ENCODE measurements around the gene GRM1. TPM values are rescaled to one million over a fixed set of nuclear protein-coding genes. Genes with fewer than 3 reads are reported as not detected.

Gene GRM1
- total and polyA plus RNA-seq, 2 of the 4 experiments (the other 2 are of a cell fraction) = not detected

DNA sequence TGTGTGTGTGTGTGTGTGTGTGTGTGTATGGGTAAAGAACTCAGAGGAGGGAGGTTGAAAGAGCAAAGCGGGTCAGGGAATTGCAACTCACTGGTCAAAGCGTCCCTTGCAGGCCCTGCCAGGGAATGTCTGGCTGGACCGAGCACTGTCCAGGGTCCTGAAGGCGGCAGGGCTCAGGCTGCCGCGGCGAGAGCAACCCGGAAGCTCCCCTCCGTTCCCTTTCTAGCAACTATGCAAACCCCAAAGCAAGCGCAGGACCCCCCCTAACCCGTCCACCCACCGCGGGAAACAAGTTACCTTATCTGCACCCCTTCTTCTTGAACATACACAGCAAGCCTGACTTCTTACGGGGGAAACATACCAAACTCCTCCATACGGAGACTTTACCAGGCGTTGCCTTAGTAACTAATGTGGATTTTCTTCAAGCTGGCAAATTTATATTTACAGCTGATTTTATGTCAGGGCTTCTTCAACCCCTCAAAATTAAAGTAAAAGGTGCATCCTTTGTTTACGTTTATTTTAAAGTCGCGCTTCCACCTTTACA, 538 bp upstream of the GRM1 start:
- BruUV-seq (replicated peaks) = no TSS peak
- dilution Hi-C loops (cut with HindIII; ENCODE audit: low sequenced_read_pairs, unreplicated experiment) = no loop called here
- H2BK5ac ChIP-seq (ENCODE audit: low read depth, low read length, poor library complexity, severe bottlenecking) = no peak overlapping the region
- intact Hi-C loops (cut with micrococcal nuclease) = no loop called here
- ChIA-PET POLR2A (ENCODE audit: unreplicated experiment) (no interaction called here), CTCF (no interaction called here)
- H2BK20ac ChIP-seq (ENCODE audit: low read depth, low read length) = no peak overlapping the region
- H3K9ac ChIP-seq (ENCODE audit: low read depth, low read length) = no peak overlapping the region
- H4K20me1 ChIP-seq (ENCODE audit: insufficient read depth, low read length) = no peaks in the 10 kb centered on the region
- H3K79me1 ChIP-seq (ENCODE audit: low read depth in 1 of 2, low read length in 2 of 2) = no peaks in the 10 kb centered on the region
- no peak overlapping the region for H3K18ac ChIP-seq (ENCODE audit: low read depth, low read length)
- TF ChIP-seq RFX5 (IDR thresholded peaks at IDR 0.05; ENCODE audit: low read depth, low read length) = no peak
- no peak for TF ChIP-seq FOS (IDR thresholded peaks at IDR 0.05; ENCODE audit: low read depth, low read length)
- TF ChIP-seq NFE2L2 (IDR thresholded peaks at IDR 0.05; ENCODE audit: low read depth, low read length) = no peak
- no peak for TF ChIP-seq RAD21 (IDR thresholded peaks at IDR 0.05; ENCODE audit: low read length)
- no peak for TF ChIP-seq RCOR1 (IDR thresholded peaks at IDR 0.05; ENCODE audit: insufficient replicate concordance, low read length)
- TF ChIP-seq, protein P1, sequence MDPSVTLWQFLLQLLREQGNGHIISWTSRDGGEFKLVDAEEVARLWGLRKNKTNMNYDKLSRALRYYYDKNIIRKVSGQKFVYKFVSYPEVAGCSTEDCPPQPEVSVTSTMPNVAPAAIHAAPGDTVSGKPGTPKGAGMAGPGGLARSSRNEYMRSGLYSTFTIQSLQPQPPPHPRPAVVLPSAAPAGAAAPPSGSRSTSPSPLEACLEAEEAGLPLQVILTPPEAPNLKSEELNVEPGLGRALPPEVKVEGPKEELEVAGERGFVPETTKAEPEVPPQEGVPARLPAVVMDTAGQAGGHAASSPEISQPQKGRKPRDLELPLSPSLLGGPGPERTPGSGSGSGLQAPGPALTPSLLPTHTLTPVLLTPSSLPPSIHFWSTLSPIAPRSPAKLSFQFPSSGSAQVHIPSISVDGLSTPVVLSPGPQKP (IDR thresholded peaks at IDR 0.05; ENCODE audit: borderline replicate concordance, low read depth, low read length) = no peak
- no peak for TF ChIP-seq BHLHE40 (IDR thresholded peaks at IDR 0.05; ENCODE audit: low read depth, low read length)
- no peak for TF ChIP-seq MAFK (IDR thresholded peaks at IDR 0.05; ENCODE audit: low read depth, low read length)
- no peak overlapping the region for H3K14ac ChIP-seq (replicated peaks; ENCODE audit: low read depth, low read length)
- WGBS, 2 experiments (ENCODE audit: extremely low coverage in 2 of 2, insufficient read length in 1 of 2) = 0% methylated on average over 2 of the region's 19 CpGs; no CpG with 5 or more reads in 1 of the 2 experiments
- H3K23ac ChIP-seq (ENCODE audit: low read depth, low read length) = no peak overlapping the region
- in situ Hi-C loops (cut with MboI; ENCODE audit: low sequenced_read_pairs) = no loop called here
- H3K56ac ChIP-seq (ENCODE audit: extremely low read depth, insufficient read depth, low read length) = no peak overlapping the region
- H3K4ac ChIP-seq (ENCODE audit: low read depth, low read length) = no peak overlapping the region
- no peaks in the 10 kb centered on the region for H3K36me3 ChIP-seq (ENCODE audit: control insufficient read depth, insufficient read depth, low read length)
- H4K5ac ChIP-seq (ENCODE audit: low read depth, low read length) = no peak overlapping the region
- H4K91ac ChIP-seq (ENCODE audit: insufficient read depth, low read depth, low read length) = no peak overlapping the region
- H3K4me1 ChIP-seq (ENCODE audit: control insufficient read depth, insufficient read depth, low read length) = no peaks in the 10 kb centered on the region
- no peak overlapping the region for H3K4me3 ChIP-seq (ENCODE audit: insufficient read depth, low read depth, low read length)
- peak overlapping the region; percentile 63 for H2AFZ ChIP-seq (replicated peaks; ENCODE audit: low read length, poor library complexity)
- no peak overlapping the region for H2BK15ac ChIP-seq (ENCODE audit: low read depth, low read length)
- H3K4me2 ChIP-seq (ENCODE audit: low read depth, low read length) = peak overlapping the region; percentile 47; the same call in 1 of the 2 replicates
- H2AK9ac ChIP-seq (replicated peaks; ENCODE audit: low read depth, low read length, poor library complexity) = peak overlapping the region; percentile 28
- H2BK120ac ChIP-seq (ENCODE audit: low read depth, low read length) = no peak overlapping the region
- no peak overlapping the region for H4K8ac ChIP-seq (ENCODE audit: low read depth in 2 of 2, low read length in 2 of 2)
- no peaks in the 10 kb centered on the region for H3K9me3 ChIP-seq (ENCODE audit: control insufficient read depth, insufficient read depth, low read length)
- H3K27me3 ChIP-seq (ENCODE audit: control insufficient read depth, insufficient read depth, low read length) = no peaks in the 10 kb centered on the region; the same call in 1 of the 2 replicates
- H3K9me1 ChIP-seq (ENCODE audit: insufficient read depth, low read length) = no peaks in the 10 kb centered on the region
- no peak overlapping the region for H3K27ac ChIP-seq (ENCODE audit: insufficient read depth, low read length)
- ATAC-seq (ENCODE audit: low read depth) (peak; percentile 99), DNase-seq (peak; percentile 42)
- no peak overlapping the region for H2AK5ac ChIP-seq (ENCODE audit: low read depth, low read length)

Measured in IMR-90 (cell line).